WERI-Rb-1 (cell line): ENCODE data around the gene FAM47E.

Experiments
- DNase-seq: peaks from one replicate; pipeline ENCODE4 v3.0.0-alpha.2; 2020
- H3K27ac ChIP-seq: fragments of 250-450 bp; sonication (Bioruptor Pico); 2 replicates; pipeline ENCODE4 v1.5.1; 2020; ENCODE audit warnings: mild to moderate bottlenecking, moderate library complexity
- H3K27me3 ChIP-seq: fragments of 250-450 bp; sonication (Bioruptor Pico); 2 replicates; pipeline ENCODE4 v1.5.1; 2021; ENCODE audit warnings: mild to moderate bottlenecking, low read depth, moderate library complexity; ENCODE audit not compliant: insufficient read depth, severe bottlenecking
- H3K36me3 ChIP-seq: fragments of 250-450 bp; sonication (Bioruptor Pico); 2 replicates; pipeline ENCODE4 v1.5.1; 2020; ENCODE audit warnings: mild to moderate bottlenecking, moderate library complexity
- H3K4me3 ChIP-seq: 2 replicates; pipeline ENCODE4 v1.5.1; 2011; ENCODE audit warnings: low read depth, mild to moderate bottlenecking, control low read depth, low read length
- H3K9me3 ChIP-seq: fragments of 250-450 bp; sonication (Bioruptor Pico); 2 replicates; pipeline ENCODE4 v1.5.1; 2021; ENCODE audit warnings: mild to moderate bottlenecking, moderate library complexity; ENCODE audit not compliant: severe bottlenecking
- TF ChIP-seq, protein P1 (sequence below): IDR thresholded peaks from 2 replicates; pipeline ENCODE4 v1.5.1; 2011; ENCODE audit warnings: low read depth, mild to moderate bottlenecking, control low read depth, inconsistent platforms, low read length

The FAM47E gene, protein sequence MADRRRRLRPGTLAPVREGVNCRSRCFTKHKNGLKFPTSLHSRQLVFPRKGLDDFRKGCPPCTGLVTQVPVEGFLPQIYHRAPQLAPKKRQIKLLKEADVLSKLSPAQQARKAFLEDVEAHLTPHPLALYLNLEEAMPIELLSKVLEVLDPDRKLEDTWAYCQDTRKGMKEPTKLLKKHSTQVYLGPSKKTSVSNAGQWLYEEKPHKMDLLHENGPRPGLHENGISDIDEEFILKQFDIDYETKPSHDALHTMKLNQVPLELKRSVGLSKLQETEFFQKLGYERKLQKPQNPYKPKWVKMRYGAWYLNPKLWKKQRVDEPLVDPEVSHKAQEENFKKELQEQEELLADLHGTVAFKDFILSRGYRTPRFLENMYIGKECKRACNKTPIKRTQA

GRCh38 chr4:76251441-76252270 is at the start of gene FAM47E:
TSS of gene FAM47E (plus strand) at chr4:76251721. CDS start at chr4:76251747, 26 bp downstream.
- no peaks in the 10 kb centered on the region for H3K27me3 ChIP-seq
- TF ChIP-seq, protein P1, sequence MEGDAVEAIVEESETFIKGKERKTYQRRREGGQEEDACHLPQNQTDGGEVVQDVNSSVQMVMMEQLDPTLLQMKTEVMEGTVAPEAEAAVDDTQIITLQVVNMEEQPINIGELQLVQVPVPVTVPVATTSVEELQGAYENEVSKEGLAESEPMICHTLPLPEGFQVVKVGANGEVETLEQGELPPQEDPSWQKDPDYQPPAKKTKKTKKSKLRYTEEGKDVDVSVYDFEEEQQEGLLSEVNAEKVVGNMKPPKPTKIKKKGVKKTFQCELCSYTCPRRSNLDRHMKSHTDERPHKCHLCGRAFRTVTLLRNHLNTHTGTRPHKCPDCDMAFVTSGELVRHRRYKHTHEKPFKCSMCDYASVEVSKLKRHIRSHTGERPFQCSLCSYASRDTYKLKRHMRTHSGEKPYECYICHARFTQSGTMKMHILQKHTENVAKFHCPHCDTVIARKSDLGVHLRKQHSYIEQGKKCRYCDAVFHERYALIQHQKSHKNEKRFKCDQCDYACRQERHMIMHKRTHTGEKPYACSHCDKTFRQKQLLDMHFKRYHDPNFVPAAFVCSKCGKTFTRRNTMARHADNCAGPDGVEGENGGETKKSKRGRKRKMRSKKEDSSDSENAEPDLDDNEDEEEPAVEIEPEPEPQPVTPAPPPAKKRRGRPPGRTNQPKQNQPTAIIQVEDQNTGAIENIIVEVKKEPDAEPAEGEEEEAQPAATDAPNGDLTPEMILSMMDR = peak; percentile 81
- peak; percentile 88 for DNase-seq
- no peaks in the 10 kb centered on the region for H3K36me3 ChIP-seq
- peak within 1 kb of the TSS; percentile 64 for H3K4me3 ChIP-seq
- peak within 1 kb of the TSS; percentile 43 for H3K27ac ChIP-seq
- no peaks in the 10 kb centered on the region for H3K9me3 ChIP-seq

DNA sequence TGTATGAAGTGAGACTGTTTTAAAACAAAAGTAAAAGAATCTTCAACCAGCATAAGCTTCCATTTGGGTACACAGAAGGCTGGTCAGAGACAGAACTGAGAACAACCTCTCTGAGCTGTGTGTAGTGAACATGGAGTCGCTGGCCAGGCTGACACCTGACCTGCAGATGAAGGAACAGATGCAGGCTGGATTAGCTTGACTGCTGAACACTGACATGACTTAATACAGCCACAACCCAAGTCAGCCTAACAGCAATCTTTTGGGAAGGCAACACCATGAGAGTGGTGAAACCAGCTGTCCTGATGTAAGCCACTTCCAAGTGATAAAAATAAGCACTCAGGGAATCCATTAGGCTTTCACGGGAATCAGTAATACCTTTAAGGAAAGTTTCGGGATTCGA is 48.0 kb upstream of the FAM47E start:
- DNase-seq = peak; percentile 90
- H3K27me3 ChIP-seq = no peaks in the 10 kb centered on the region
- peaks cover 67% of the 10 kb centered on the region for H3K36me3 ChIP-seq
- H3K27ac ChIP-seq = peak overlapping the region; percentile 95
- no peaks in the 10 kb centered on the region for H3K9me3 ChIP-seq
- H3K4me3 ChIP-seq = no peak overlapping the region
- TF ChIP-seq, protein P1 = no peak

GRCh38 chr4:76204936-76205335 is 46.6 kb upstream of the FAM47E start:
- no peaks in the 10 kb centered on the region for H3K9me3 ChIP-seq
- H3K27ac ChIP-seq = peak overlapping the region; percentile 95
- peaks cover 67% of the 10 kb centered on the region for H3K36me3 ChIP-seq
- DNase-seq = no peak
- TF ChIP-seq, protein P1 = no peak
- H3K4me3 ChIP-seq = no peak overlapping the region
- no peaks in the 10 kb centered on the region for H3K27me3 ChIP-seq

- Histone ChIP-seq H3K36me3 (peaks cover 67% of the 10 kb centered on the region), H3K9me3 (no peaks in the 10 kb centered on the region), H3K27ac (peak overlapping the region; percentile 95), H3K27me3 (no peaks in the 10 kb centered on the region), H3K4me3 (no peak overlapping the region)
- no peak for DNase-seq
- TF ChIP-seq, protein P1 = no peak
These were observed 46.0 kb upstream of the FAM47E start for GRCh38 chr4:76205476-76205875.

- TF ChIP-seq, protein P1 = no peak
- Histone ChIP-seq H3K4me3 (peak overlapping the region; percentile 33), H3K9me3 (no peaks in the 10 kb centered on the region), H3K36me3 (peaks cover 69% of the 10 kb centered on the region), H3K27me3 (no peaks in the 10 kb centered on the region), H3K27ac (peak overlapping the region; percentile 95)
- DNase-seq = peak; percentile 66
These were observed 45.1 kb upstream of the FAM47E start for GRCh38 chr4:76206222-76206942.
